ENCODE results near the gene ARL5C. TPM values are rescaled to one million over a fixed set of nuclear protein-coding genes. Genes with fewer than 3 reads are reported as not detected.

ARL5C gene
- total RNA-seq, 2 experiments from 2014 or later = 0.16 to 0.65 TPM

DNA sequence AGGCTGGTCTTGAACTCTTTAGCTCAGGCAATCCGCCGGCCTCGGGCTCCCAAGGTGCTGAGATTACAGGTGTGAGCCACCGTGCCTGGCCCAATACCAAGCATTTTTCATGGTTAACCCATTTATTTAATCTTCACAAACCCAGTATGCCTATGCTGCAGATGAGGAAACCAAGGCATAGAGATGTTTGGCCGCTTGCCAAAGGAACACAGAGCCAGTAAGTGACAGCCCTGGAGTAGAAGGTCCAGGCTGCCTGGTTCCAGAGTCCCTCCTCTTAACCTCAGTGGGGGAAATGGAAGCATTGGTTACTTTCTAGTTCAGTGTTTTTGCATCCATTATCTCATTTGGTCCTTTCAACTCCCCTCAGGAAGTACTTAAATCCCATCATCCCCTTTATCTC, 15.3 kb upstream of the ARL5C start:
- POLR2A ChIA-PET = no interaction called here
- no peak for DNase-seq (ENCODE audit: low spot score)
- TF ChIP-seq, protein P1, sequence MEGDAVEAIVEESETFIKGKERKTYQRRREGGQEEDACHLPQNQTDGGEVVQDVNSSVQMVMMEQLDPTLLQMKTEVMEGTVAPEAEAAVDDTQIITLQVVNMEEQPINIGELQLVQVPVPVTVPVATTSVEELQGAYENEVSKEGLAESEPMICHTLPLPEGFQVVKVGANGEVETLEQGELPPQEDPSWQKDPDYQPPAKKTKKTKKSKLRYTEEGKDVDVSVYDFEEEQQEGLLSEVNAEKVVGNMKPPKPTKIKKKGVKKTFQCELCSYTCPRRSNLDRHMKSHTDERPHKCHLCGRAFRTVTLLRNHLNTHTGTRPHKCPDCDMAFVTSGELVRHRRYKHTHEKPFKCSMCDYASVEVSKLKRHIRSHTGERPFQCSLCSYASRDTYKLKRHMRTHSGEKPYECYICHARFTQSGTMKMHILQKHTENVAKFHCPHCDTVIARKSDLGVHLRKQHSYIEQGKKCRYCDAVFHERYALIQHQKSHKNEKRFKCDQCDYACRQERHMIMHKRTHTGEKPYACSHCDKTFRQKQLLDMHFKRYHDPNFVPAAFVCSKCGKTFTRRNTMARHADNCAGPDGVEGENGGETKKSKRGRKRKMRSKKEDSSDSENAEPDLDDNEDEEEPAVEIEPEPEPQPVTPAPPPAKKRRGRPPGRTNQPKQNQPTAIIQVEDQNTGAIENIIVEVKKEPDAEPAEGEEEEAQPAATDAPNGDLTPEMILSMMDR (conservative IDR thresholded peaks at IDR 0.05; ENCODE audit: low read length) = no peak
- no peak for TF ChIP-seq EZH2phosphoT487 (IDR thresholded peaks at IDR 0.05; ENCODE audit: borderline replicate concordance, low read depth, low read length)
- no peaks in the 10 kb centered on the region for H3K79me2 ChIP-seq (ENCODE audit: insufficient read depth, low read depth, low read length)
- no peak overlapping the region for H3K27ac ChIP-seq (ENCODE audit: low read depth, low read length, poor library complexity, severe bottlenecking)
- intact Hi-C loops (cut with micrococcal nuclease; ENCODE audit: unreplicated experiment) = no loop called here
- no peaks in the 10 kb centered on the region for H3K9me2 ChIP-seq (ENCODE audit: insufficient read depth, low read length)
- no peak overlapping the region for H2AFZ ChIP-seq (ENCODE audit: low read length)
- no peaks in the 10 kb centered on the region for H3K4me1 ChIP-seq (ENCODE audit: insufficient read depth, low read length, poor library complexity, severe bottlenecking)
- no peaks in the 10 kb centered on the region for H4K20me1 ChIP-seq (ENCODE audit: insufficient read depth, low read length)
- no peak overlapping the region for H3K4me2 ChIP-seq (ENCODE audit: low read length)
- no TSS peak for BruUV-seq (replicated peaks)
- H3K9me3 ChIP-seq (ENCODE audit: low read length) = no peaks in the 10 kb centered on the region
- CTCF ChIA-PET (ENCODE audit: unreplicated experiment) = no interaction called here
- no peak overlapping the region for H3K4me3 ChIP-seq (ENCODE audit: low read depth, low read length, poor library complexity, severe bottlenecking)
- H3K36me3 ChIP-seq (ENCODE audit: insufficient read depth, low read length) = peaks cover 89% of the 10 kb centered on the region

DNA sequence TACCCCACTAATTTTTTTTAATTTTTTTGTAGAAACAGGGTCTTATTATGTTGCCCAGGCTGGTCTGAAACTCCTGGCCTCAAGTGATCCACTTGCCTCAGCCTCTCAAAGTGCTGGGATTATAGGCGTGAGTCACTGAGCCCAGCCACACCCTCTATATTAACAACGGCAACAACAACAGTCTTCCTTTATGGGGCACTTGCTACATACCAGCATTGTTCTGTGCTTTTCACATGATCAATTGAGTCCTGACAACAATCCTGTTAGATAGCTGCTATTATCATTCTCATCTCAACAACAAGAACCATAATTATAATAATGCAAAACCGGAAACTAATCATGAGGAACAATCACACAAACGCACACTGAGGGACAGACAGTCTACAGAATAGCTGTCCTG, 12.6 kb upstream of the ARL5C start:
- no peak overlapping the region for H3K4me2 ChIP-seq (ENCODE audit: low read length)
- no TSS peak for BruUV-seq (replicated peaks)
- POLR2A ChIA-PET = interaction anchor here (0.7 kb wide), 1 partner anchor 53 kb away, joined by 3 read pairs; no protein-coding TSS in a partner anchor

DNA sequence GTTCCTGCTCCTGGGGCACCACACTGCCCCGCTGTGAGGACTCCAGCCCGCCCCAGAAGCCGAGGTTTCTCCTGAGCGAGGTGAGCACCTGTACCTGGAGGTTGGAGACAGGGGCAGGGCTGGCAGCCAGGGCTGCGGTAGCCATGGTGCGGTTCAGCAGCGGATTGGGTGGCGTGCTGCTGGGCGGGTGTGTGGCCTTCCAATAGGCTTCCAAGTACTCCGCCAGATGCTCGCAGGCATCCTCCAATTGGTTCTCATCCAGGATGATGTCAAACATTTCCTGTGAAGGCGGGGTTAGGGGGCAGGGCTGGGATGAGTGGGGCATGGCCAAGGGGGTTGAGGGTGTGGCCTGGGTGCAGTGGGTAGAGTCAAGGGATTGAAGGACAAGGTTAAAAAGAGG, 11.3 kb upstream of the ARL5C start:
- no peak for TF ChIP-seq EZH2phosphoT487 (IDR thresholded peaks at IDR 0.05; ENCODE audit: borderline replicate concordance, low read depth, low read length)
- TF ChIP-seq, protein P1 (conservative IDR thresholded peaks at IDR 0.05; ENCODE audit: low read length) = no peak
- DNase-seq (ENCODE audit: low spot score) = no peak
- POLR2A ChIA-PET = no interaction called here
- Histone ChIP-seq H3K4me2 (ENCODE audit: low read length) (no peak overlapping the region), H2AFZ (ENCODE audit: low read length) (no peak overlapping the region), H3K36me3 (ENCODE audit: insufficient read depth, low read length) (peaks cover 69% of the 10 kb centered on the region), H3K9me2 (ENCODE audit: insufficient read depth, low read length) (no peaks in the 10 kb centered on the region), H4K20me1 (ENCODE audit: insufficient read depth, low read length) (no peaks in the 10 kb centered on the region), H3K4me1 (ENCODE audit: insufficient read depth, low read length, poor library complexity, severe bottlenecking) (peaks cover 30% of the 10 kb centered on the region), H3K9me3 (ENCODE audit: low read length) (no peaks in the 10 kb centered on the region), H3K27ac (ENCODE audit: low read depth, low read length, poor library complexity, severe bottlenecking) (no peak overlapping the region), H3K4me3 (ENCODE audit: low read depth, low read length, poor library complexity, severe bottlenecking) (no peak overlapping the region), H3K79me2 (ENCODE audit: insufficient read depth, low read depth, low read length) (no peaks in the 10 kb centered on the region)
- intact Hi-C loops (cut with micrococcal nuclease; ENCODE audit: unreplicated experiment) = no loop called here
- CTCF ChIA-PET (ENCODE audit: unreplicated experiment) = no interaction called here
- BruUV-seq (replicated peaks) = no TSS peak

More for the DNA sequence above, 12.6 kb upstream of the ARL5C start:
- no peaks in the 10 kb centered on the region for H3K9me3 ChIP-seq (ENCODE audit: low read length)
- no peaks in the 10 kb centered on the region for H3K9me2 ChIP-seq (ENCODE audit: insufficient read depth, low read length)
- peaks cover 18% of the 10 kb centered on the region for H3K4me1 ChIP-seq (ENCODE audit: insufficient read depth, low read length, poor library complexity, severe bottlenecking)
- CTCF ChIA-PET (ENCODE audit: unreplicated experiment) = no interaction called here
- no peak overlapping the region for H2AFZ ChIP-seq (ENCODE audit: low read length)
- H4K20me1 ChIP-seq (ENCODE audit: insufficient read depth, low read length) = no peaks in the 10 kb centered on the region
- intact Hi-C loops (cut with micrococcal nuclease; ENCODE audit: unreplicated experiment) = no loop called here
- DNase-seq (ENCODE audit: low spot score) = no peak
- peaks cover 80% of the 10 kb centered on the region for H3K36me3 ChIP-seq (ENCODE audit: insufficient read depth, low read length)
- H3K4me3 ChIP-seq (ENCODE audit: low read depth, low read length, poor library complexity, severe bottlenecking) = no peak overlapping the region
- no peaks in the 10 kb centered on the region for H3K79me2 ChIP-seq (ENCODE audit: insufficient read depth, low read depth, low read length)
- no peak for TF ChIP-seq EZH2phosphoT487 (IDR thresholded peaks at IDR 0.05; ENCODE audit: borderline replicate concordance, low read depth, low read length)
- TF ChIP-seq, protein P1 (conservative IDR thresholded peaks at IDR 0.05; ENCODE audit: low read length) = no peak
- H3K27ac ChIP-seq (ENCODE audit: low read depth, low read length, poor library complexity, severe bottlenecking) = no peak overlapping the region
